ENCODE data around the gene IFT122. TPM values are rescaled to one million over a fixed set of nuclear protein-coding genes. Genes with fewer than 3 reads are reported as not detected.

IFT122 gene
- polyA plus RNA-seq, 2 of the 4 experiments (the other 2 are of a cell fraction): 15.0 to 17.1 TPM

GRCh38 chr3:129557548-129557894 is 117.5 kb downstream of the IFT122 start:
- ATAC-seq (no peak), FAIRE-seq (no peak), DNase-seq (ENCODE audit: low read depth in 1 of 2, low spot score in 1 of 2) (no peak)
- peak overlapping the region in 1 of 2 experiments; percentile 85; a peak in 3 of 6 replicates for H3K27ac ChIP-seq
- ChIA-PET CTCF (interaction anchor here (1.3 to 2.5 kb wide), 2 partner anchors 9 to 67 kb away, joined by 3 to 8 read pairs; no protein-coding TSS in a partner anchor), POLR2A (no interaction called here)
- H3K4me3 ChIP-seq: no peak overlapping the region
- WGBS (ENCODE audit: missing lambda C conversion rate): 96% methylated on average over 11 of the region's 11 CpGs
- peaks cover 43% of the 10 kb centered on the region for H3K4me1 ChIP-seq
- no peaks in the 10 kb centered on the region for H3K9me3 ChIP-seq
- no peak overlapping the region for H3K4me2 ChIP-seq
- TF ChIP-seq GATA3 (IDR thresholded peaks at IDR 0.05; ENCODE audit: borderline replicate concordance) (no peak), CBX8 (IDR thresholded peaks at IDR 0.05) (no peak), EP300 (IDR thresholded peaks at IDR 0.05) (no peak), ZFP36 (IDR thresholded peaks at IDR 0.05; ENCODE audit: borderline replicate concordance, partially characterized antibody) (no peak), MAZ (IDR thresholded peaks at IDR 0.05; ENCODE audit: borderline replicate concordance, low read depth, low read length) (no peak), CHD2 (IDR thresholded peaks at IDR 0.05; ENCODE audit: low read length, partially characterized antibody) (no peak), HEYL (CRISPR knock-in tag; IDR thresholded peaks at IDR 0.05) (no peak)

DNA sequence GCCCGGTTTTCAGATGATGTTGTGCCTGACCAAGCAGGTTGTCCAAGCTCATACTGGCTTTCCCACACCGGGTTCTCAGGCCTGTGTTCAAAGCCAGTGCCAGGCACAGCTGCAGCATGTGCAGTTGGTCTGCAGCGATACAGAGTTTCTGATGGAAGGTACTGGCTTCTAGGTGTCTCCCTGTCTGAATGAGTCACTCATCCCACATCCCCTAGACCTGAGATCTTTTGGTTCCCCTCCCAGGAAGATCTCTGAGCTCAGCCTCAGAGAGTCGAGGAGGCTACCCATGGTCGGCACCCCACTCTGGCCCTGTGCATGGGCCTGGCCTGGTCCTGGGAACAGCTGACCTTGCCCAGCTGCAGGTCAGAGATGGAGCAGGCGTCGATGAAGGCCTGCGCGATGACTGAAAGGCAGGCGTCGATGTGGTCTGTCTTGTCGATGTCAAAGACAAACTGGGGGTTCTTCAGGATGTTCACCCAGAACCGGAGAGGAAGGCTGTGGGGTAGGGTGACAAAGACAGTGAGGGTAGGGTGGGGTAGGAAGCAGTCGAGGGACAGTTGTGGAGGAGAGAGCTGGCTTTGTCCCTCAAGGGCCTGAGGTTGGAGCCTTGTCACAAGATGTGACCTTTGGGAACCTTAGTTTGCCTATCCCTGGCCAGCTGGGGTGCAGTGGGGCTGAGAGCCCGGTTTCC is 118.2 kb downstream of the IFT122 start:
- POLR2A ChIA-PET: no interaction called here
- H3K4me2 ChIP-seq: peak overlapping the region; percentile 67

GRCh38 chr3:129558772-129559564 is 118.9 kb downstream of the IFT122 start:
- peak; percentile 34 to 61 for DNase-seq (ENCODE audit: low read depth in 1 of 2, low spot score in 1 of 2)
- CTCF ChIA-PET: interaction anchor here (0.7 to 2.5 kb wide), 5 partner anchors 12 to 384 kb away, joined by 3 to 8 read pairs (median 3); no protein-coding TSS in a partner anchor
- H3K4me1 ChIP-seq: peaks cover 43% of the 10 kb centered on the region
- no peak overlapping the region for H3K4me3 ChIP-seq
- no peak for FAIRE-seq
- POLR2A ChIA-PET: no interaction called here
- no peaks in the 10 kb centered on the region for H3K9me3 ChIP-seq
- 79% methylated on average over 7 of the region's 11 CpGs for WGBS (ENCODE audit: missing lambda C conversion rate)
- H3K27ac ChIP-seq: peak overlapping the region; percentile 85 to 86
- H3K4me2 ChIP-seq: peak overlapping the region; percentile 67
- peak; percentile 57 to 65; a peak in 4 of 6 replicates for ATAC-seq
- TF ChIP-seq FOSL2 (IDR thresholded peaks at IDR 0.05) (0 out of 2 replicates have a peak, but pooled peaks have one; percentile 15), FOSL2 (CRISPR knock-in tag; IDR thresholded peaks at IDR 0.05) (peak; percentile 57; the same call in 1 of the 2 replicates), CTCF (IDR thresholded peaks at IDR 0.05) (no peak), JUN (IDR thresholded peaks at IDR 0.05) (no peak), ZFP36 (IDR thresholded peaks at IDR 0.05; ENCODE audit: borderline replicate concordance, partially characterized antibody) (peak; percentile 17), BHLHE40 (IDR thresholded peaks at IDR 0.05; ENCODE audit: low read depth, low read length) (no peak), HOXA7 (CRISPR knock-in tag; IDR thresholded peaks at IDR 0.05) (no peak), CEBPB (IDR thresholded peaks at IDR 0.05) (no peak), RARB (CRISPR knock-in tag; IDR thresholded peaks at IDR 0.05) (no peak), MAX (IDR thresholded peaks at IDR 0.05) (0 out of 2 replicates have a peak, but pooled peaks have one; percentile 33), CBX8 (IDR thresholded peaks at IDR 0.05) (no peak), EHMT2 (IDR thresholded peaks at IDR 0.05; ENCODE audit: low read depth) (no peak), ZC3H11A (IDR thresholded peaks at IDR 0.05) (no peak), HEYL (CRISPR knock-in tag; IDR thresholded peaks at IDR 0.05) (no peak), E2F6 (IDR thresholded peaks at IDR 0.05; ENCODE audit: borderline replicate concordance, low read depth) (no peak), NPAS2 (CRISPR knock-in tag; IDR thresholded peaks at IDR 0.05; ENCODE audit: borderline replicate concordance) (no peak)
- TF ChIP-seq, protein P1, sequence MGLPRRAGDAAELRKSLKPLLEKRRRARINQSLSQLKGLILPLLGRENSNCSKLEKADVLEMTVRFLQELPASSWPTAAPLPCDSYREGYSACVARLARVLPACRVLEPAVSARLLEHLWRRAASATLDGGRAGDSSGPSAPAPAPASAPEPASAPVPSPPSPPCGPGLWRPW (IDR thresholded peaks at IDR 0.05): no peak
- TF ChIP-seq, protein P2, sequence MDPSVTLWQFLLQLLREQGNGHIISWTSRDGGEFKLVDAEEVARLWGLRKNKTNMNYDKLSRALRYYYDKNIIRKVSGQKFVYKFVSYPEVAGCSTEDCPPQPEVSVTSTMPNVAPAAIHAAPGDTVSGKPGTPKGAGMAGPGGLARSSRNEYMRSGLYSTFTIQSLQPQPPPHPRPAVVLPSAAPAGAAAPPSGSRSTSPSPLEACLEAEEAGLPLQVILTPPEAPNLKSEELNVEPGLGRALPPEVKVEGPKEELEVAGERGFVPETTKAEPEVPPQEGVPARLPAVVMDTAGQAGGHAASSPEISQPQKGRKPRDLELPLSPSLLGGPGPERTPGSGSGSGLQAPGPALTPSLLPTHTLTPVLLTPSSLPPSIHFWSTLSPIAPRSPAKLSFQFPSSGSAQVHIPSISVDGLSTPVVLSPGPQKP (IDR thresholded peaks at IDR 0.05; ENCODE audit: low read depth, low read length): no peak

More for the DNA sequence above, 118.2 kb downstream of the IFT122 start:
- Histone ChIP-seq H3K4me3 (no peak overlapping the region), H3K4me1 (peaks cover 43% of the 10 kb centered on the region), H3K27ac (peak overlapping the region; percentile 85 to 86), H3K9me3 (no peaks in the 10 kb centered on the region)
- no peak for TF ChIP-seq MYC (IDR thresholded peaks at IDR 0.05; ENCODE audit: borderline replicate concordance, low read length)
- no peak for TF ChIP-seq EHF (CRISPR knock-in tag; IDR thresholded peaks at IDR 0.05)
- no peak for TF ChIP-seq JUNB (IDR thresholded peaks at IDR 0.05)
- TF ChIP-seq ESRRA (IDR thresholded peaks at IDR 0.05; ENCODE audit: borderline replicate concordance, low read length): no peak
- no peak for TF ChIP-seq KDM1A (IDR thresholded peaks at IDR 0.05; ENCODE audit: low read depth)
- TF ChIP-seq, protein P1 (IDR thresholded peaks at IDR 0.05): no peak
- no peak for TF ChIP-seq ZC3H11A (IDR thresholded peaks at IDR 0.05)
- TF ChIP-seq E2F6 (IDR thresholded peaks at IDR 0.05; ENCODE audit: borderline replicate concordance, low read depth): no peak
- CTCF ChIA-PET: interaction anchor here (0.7 to 2.5 kb wide), 5 partner anchors 9 to 175 kb away, joined by 3 to 8 read pairs (median 3); no protein-coding TSS in a partner anchor
- WGBS (ENCODE audit: missing lambda C conversion rate): 100% methylated on average over 6 of the region's 15 CpGs
- DNase-seq (ENCODE audit: low read depth in 1 of 2, low spot score in 1 of 2): no peak
- no peak for ATAC-seq
- no peak for FAIRE-seq
